GM19324 (cell line): Measurements from ENCODE around the gene TNF.

Experiments used
- ATAC-seq: cut with Tn5 transposase; IDR thresholded peaks from one replicate; pipeline ENCODE4 v1.9.1; 2021; ENCODE audit warnings: mild to moderate bottlenecking, moderate library complexity; ENCODE audit not compliant: unreplicated experiment, low FRiP score

TNF gene

GRCh38 chr6:31621991-31622390 lies 46.6 kb downstream of the TNF start:
- no peak for ATAC-seq

- ATAC-seq, result no peak
Measured at GRCh38 chr6:31622684-31623091, 47.3 kb downstream of the TNF start.

GRCh38 chr6:31624070-31624469 lies 48.7 kb downstream of the TNF start:
- ATAC-seq, result no peak

GRCh38 chr6:31626952-31627351 lies 51.6 kb downstream of the TNF start:
- no peak for ATAC-seq

- ATAC-seq, result no peak
Measured at GRCh38 chr6:31627690-31628287, 52.4 kb downstream of the TNF start.
